IMR-90 (cell line): ENCODE measurements around the gene MMP8. TPM values are rescaled to one million over a fixed set of nuclear protein-coding genes. Genes with fewer than 3 reads are reported as not detected.

ENCODE experiments used
- ATAC-seq: fragments of 200-7000 bp; cut with Tn5 transposase; 2 replicates; pipeline ENCODE4 v1.9.1; 2020; ENCODE audit warnings: low read depth, mild to moderate bottlenecking, moderate library complexity
- BruUV-seq: library from RNA; stranded (reverse); fragments of 400-500 nt; replicated peaks from 2 replicates; lab custom pipeline; 2021; lab: Mats Ljungman, UMichigan
- CTCF ChIA-PET: fragments of 300-600 bp; formaldehyde crosslinking; extraction: SDS; loops from one replicate; lab custom pipeline; 2021; ENCODE audit warnings: antibody characterized with exemption; lab: Yijun Ruan, JAX
- POLR2A ChIA-PET: fragments of 300-600 bp; sonication (Branson Sonifier 250); formaldehyde crosslinking; loops from one replicate; lab custom pipeline; 2022; ENCODE audit warnings: antibody characterized with exemption; ENCODE audit not compliant: unreplicated experiment; lab: Charles Lee
- DNase-seq: peaks from one replicate; pipeline ENCODE4 v3.0.0; 2013
- H2AFZ ChIP-seq: replicated peaks from 2 replicates; pipeline ENCODE3; 2013; ENCODE audit warnings: low read length, mild to moderate bottlenecking; ENCODE audit not compliant: poor library complexity
- H2AK5ac ChIP-seq: 2 replicates; pipeline ENCODE4 v1.6.1; 2013; ENCODE audit warnings: low read depth, low read length, inconsistent platforms
- H2AK9ac ChIP-seq: replicated peaks from 2 replicates; pipeline ENCODE3; 2013; ENCODE audit warnings: mild to moderate bottlenecking, low read depth, low read length, moderate library complexity; ENCODE audit not compliant: poor library complexity
- H2BK120ac ChIP-seq: 2 replicates; pipeline ENCODE4 v1.6.1; 2013; ENCODE audit warnings: low read depth, low read length, inconsistent platforms
- H2BK15ac ChIP-seq: 3 replicates; pipeline ENCODE4 v1.6.1; 2013; ENCODE audit warnings: low read depth, low read length, inconsistent platforms
- H2BK20ac ChIP-seq: 2 replicates; pipeline ENCODE4 v1.6.1; 2013; ENCODE audit warnings: low read depth, mild to moderate bottlenecking, inconsistent platforms, low read length, moderate library complexity
- H2BK5ac ChIP-seq: 2 replicates; pipeline ENCODE4 v1.6.1; 2013; ENCODE audit warnings: mild to moderate bottlenecking, low read depth, low read length, inconsistent platforms; ENCODE audit not compliant: poor library complexity, severe bottlenecking
- H3K14ac ChIP-seq: replicated peaks from 2 replicates; pipeline ENCODE4 v1.6.1; 2013; ENCODE audit warnings: low read depth, low read length, inconsistent platforms
- H3K18ac ChIP-seq: 2 replicates; pipeline ENCODE4 v1.6.1; 2013; ENCODE audit warnings: low read depth, low read length, control low read depth
- H3K23ac ChIP-seq: 2 replicates; pipeline ENCODE4 v1.6.1; 2013; ENCODE audit warnings: low read depth, low read length, inconsistent platforms
- H3K27ac ChIP-seq: 2 replicates; pipeline ENCODE4 v1.5.1; 2013; ENCODE audit warnings: mild to moderate bottlenecking, control low read depth, low read length; ENCODE audit not compliant: insufficient read depth
- H3K27me3 ChIP-seq: 2 replicates; pipeline ENCODE4 v1.6.1; 2013; ENCODE audit warnings: low read length; ENCODE audit not compliant: control insufficient read depth, insufficient read depth
- H3K36me3 ChIP-seq: 2 replicates; pipeline ENCODE4 v1.6.1; 2013; ENCODE audit warnings: low read length, mixed read lengths; ENCODE audit not compliant: control insufficient read depth, insufficient read depth
- H3K4ac ChIP-seq: 2 replicates; pipeline ENCODE4 v1.6.1; 2013; ENCODE audit warnings: low read depth, low read length, inconsistent platforms
- H3K4me1 ChIP-seq: 2 replicates; pipeline ENCODE4 v1.6.1; 2013; ENCODE audit warnings: low read length, mixed read lengths; ENCODE audit not compliant: control insufficient read depth, insufficient read depth
- H3K4me2 ChIP-seq: 2 replicates; pipeline ENCODE4 v1.6.1; 2013; ENCODE audit warnings: low read depth, mild to moderate bottlenecking, control low read depth, low read length, moderate library complexity
- H3K4me3 ChIP-seq: 2 replicates; pipeline ENCODE4 v1.5.1; 2013; ENCODE audit warnings: low read depth, mild to moderate bottlenecking, control low read depth, low read length, moderate library complexity; ENCODE audit not compliant: insufficient read depth
- H3K56ac ChIP-seq: 2 replicates; pipeline ENCODE4 v1.6.1; 2013; ENCODE audit warnings: low read length, inconsistent platforms; ENCODE audit not compliant: insufficient read depth; ENCODE audit errors: extremely low read depth
- H3K79me1 ChIP-seq, 2 experiments: 2 replicates each; pipeline ENCODE4 v1.6.1; 2013; ENCODE audit warnings: low read length in 2 of 2, inconsistent platforms in 1 of 2, low read depth in 1 of 2
- H3K9ac ChIP-seq: 2 replicates; pipeline ENCODE4 v1.6.1; 2013; ENCODE audit warnings: low read depth, low read length, control low read depth
- H3K9me1 ChIP-seq: 2 replicates; pipeline ENCODE4 v1.6.1; 2013; ENCODE audit warnings: low read length, inconsistent platforms; ENCODE audit not compliant: insufficient read depth
- H3K9me3 ChIP-seq: 2 replicates; pipeline ENCODE4 v1.6.1; 2013; ENCODE audit warnings: low read length; ENCODE audit not compliant: control insufficient read depth, insufficient read depth
- H4K20me1 ChIP-seq: 2 replicates; pipeline ENCODE4 v1.6.1; 2013; ENCODE audit warnings: low read length, inconsistent platforms; ENCODE audit not compliant: insufficient read depth
- H4K5ac ChIP-seq: 2 replicates; pipeline ENCODE4 v1.6.1; 2013; ENCODE audit warnings: mild to moderate bottlenecking, low read depth, low read length, control low read depth
- H4K8ac ChIP-seq, 2 experiments: 2 replicates each; pipeline ENCODE4 v1.6.1; 2013; ENCODE audit warnings: low read depth in 2 of 2, low read length in 2 of 2, control low read depth in 1 of 2, inconsistent platforms in 1 of 2
- H4K91ac ChIP-seq: 2 replicates; pipeline ENCODE4 v1.6.1; 2013; ENCODE audit warnings: low read depth, low read length, inconsistent platforms; ENCODE audit not compliant: insufficient read depth
- BHLHE40 ChIP-seq: fragments of 150-350 bp; IDR thresholded peaks from 2 replicates; pipeline ENCODE4 v1.6.1; 2016; ENCODE audit warnings: mild to moderate bottlenecking, low read depth, low read length
- CEBPB ChIP-seq: IDR thresholded peaks from 2 replicates; pipeline ENCODE4 v1.6.1; 2012; ENCODE audit warnings: low read depth, low read length, improper control_type of control experiment
- CHD1 ChIP-seq: IDR thresholded peaks from 2 replicates; pipeline ENCODE4 v1.6.1; 2012; ENCODE audit warnings: low read depth, low read length, improper control_type of control experiment
- FOS ChIP-seq: fragments of 150-350 bp; IDR thresholded peaks from 2 replicates; pipeline ENCODE4 v1.6.1; 2016; ENCODE audit warnings: low read depth, low read length
- MAFK ChIP-seq: IDR thresholded peaks from 2 replicates; pipeline ENCODE4 v1.6.1; 2012; ENCODE audit warnings: low read depth, low read length, improper control_type of control experiment
- MAZ ChIP-seq: IDR thresholded peaks from 2 replicates; pipeline ENCODE4 v1.6.1; 2012; ENCODE audit warnings: low read depth, mild to moderate bottlenecking, low read length, improper control_type of control experiment, moderate library complexity, borderline replicate concordance
- MXI1 ChIP-seq: IDR thresholded peaks from 2 replicates; pipeline ENCODE4 v1.6.1; 2012; ENCODE audit warnings: low read depth, mild to moderate bottlenecking, low read length, moderate library complexity, borderline replicate concordance
- NFE2L2 ChIP-seq: fragments of 150-350 bp; IDR thresholded peaks from 2 replicates; pipeline ENCODE4 v1.6.1; 2016; ENCODE audit warnings: low read depth, mild to moderate bottlenecking, low read length
- RAD21 ChIP-seq: IDR thresholded peaks from 2 replicates; pipeline ENCODE4 v1.6.1; 2012; ENCODE audit warnings: low read length, improper control_type of control experiment
- RCOR1 ChIP-seq: IDR thresholded peaks from 2 replicates; pipeline ENCODE4 v1.6.1; 2012; ENCODE audit warnings: mild to moderate bottlenecking, low read length, improper control_type of control experiment; ENCODE audit not compliant: insufficient replicate concordance
- RFX5 ChIP-seq: IDR thresholded peaks from 2 replicates; pipeline ENCODE4 v1.8.0; 2012; ENCODE audit warnings: low read depth, mild to moderate bottlenecking, low read length, moderate library complexity
- SMC3 ChIP-seq: fragments of 150-350 bp; IDR thresholded peaks from 2 replicates; pipeline ENCODE4 v1.6.1; 2016; ENCODE audit warnings: low read depth, mild to moderate bottlenecking, antibody characterized with exemption, low read length, moderate library complexity
- WGBS, 2 experiments: methylation state at CpG; one replicate each; pipeline versions ENCODE4 v1.1.5 to v1.1.7; 2013; ENCODE audit warnings: missing lambda C conversion rate in 2 of 2; ENCODE audit not compliant: insufficient read length in 1 of 2; ENCODE audit errors: extremely low coverage in 2 of 2; 5-methylcytosine and 5-hydroxymethylcytosine counted together
- dilution Hi-C: fragments of 300-500 bp; cut with HindIII; formaldehyde crosslinking; loops from one replicate; pipeline ENCODE4 v1.14.3; 2018; ENCODE audit warnings: low sequenced_read_pairs; ENCODE audit not compliant: unreplicated experiment
- in situ Hi-C: fragments of 300-500 bp; cut with MboI; formaldehyde crosslinking; loops from 3 replicates; pipeline ENCODE4 v1.14.3; 2019; ENCODE audit warnings: low sequenced_read_pairs, inconsistent platforms, mixed read lengths
- intact Hi-C: fragments of 100-400 bp; cut with micrococcal nuclease; formaldehyde crosslinking; loops from 2 replicates; pipeline ENCODE4 v1.10.0; 2022
- polyA plus RNA-seq, 3 experiments: library from polyadenylated mRNA; depleted of rRNA; stranded (reverse); fragments of >200 nt; gene quantifications; 2 replicates each; pipeline ENCODE4 v1.2.3, GENCODE V29; 2012; ENCODE audit warnings: low replicate concordance in 1 of 3
- total RNA-seq: library from RNA; depleted of rRNA; stranded (reverse); fragments of >200 nt; gene quantifications from 2 replicates; pipeline ENCODE4 v1.2.3, GENCODE V29; 2012
- TF ChIP-seq, protein P1 (sequence below): fragments of 150-350 bp; IDR thresholded peaks from 2 replicates; pipeline ENCODE4 v1.6.1; 2016; ENCODE audit warnings: low read depth, mild to moderate bottlenecking, low read length, moderate library complexity, borderline replicate concordance
- TF ChIP-seq, protein P2 (sequence below): conservative IDR thresholded peaks from 2 replicates; pipeline ENCODE4 v1.5.1; 2012; ENCODE audit warnings: mild to moderate bottlenecking, low read depth, low read length, improper control_type of control experiment
- TF ChIP-seq, protein P3 (sequence below): fragments of 150-350 bp; IDR thresholded peaks from 2 replicates; pipeline ENCODE4 v1.6.1; 2017; ENCODE audit warnings: mild to moderate bottlenecking, antibody characterized with exemption, low read length, low read depth

MMP8 gene
- total and polyA plus RNA-seq, 2 of the 4 experiments (the other 2 are of a cell fraction) = 0.05 to 0.18 TPM

DNA sequence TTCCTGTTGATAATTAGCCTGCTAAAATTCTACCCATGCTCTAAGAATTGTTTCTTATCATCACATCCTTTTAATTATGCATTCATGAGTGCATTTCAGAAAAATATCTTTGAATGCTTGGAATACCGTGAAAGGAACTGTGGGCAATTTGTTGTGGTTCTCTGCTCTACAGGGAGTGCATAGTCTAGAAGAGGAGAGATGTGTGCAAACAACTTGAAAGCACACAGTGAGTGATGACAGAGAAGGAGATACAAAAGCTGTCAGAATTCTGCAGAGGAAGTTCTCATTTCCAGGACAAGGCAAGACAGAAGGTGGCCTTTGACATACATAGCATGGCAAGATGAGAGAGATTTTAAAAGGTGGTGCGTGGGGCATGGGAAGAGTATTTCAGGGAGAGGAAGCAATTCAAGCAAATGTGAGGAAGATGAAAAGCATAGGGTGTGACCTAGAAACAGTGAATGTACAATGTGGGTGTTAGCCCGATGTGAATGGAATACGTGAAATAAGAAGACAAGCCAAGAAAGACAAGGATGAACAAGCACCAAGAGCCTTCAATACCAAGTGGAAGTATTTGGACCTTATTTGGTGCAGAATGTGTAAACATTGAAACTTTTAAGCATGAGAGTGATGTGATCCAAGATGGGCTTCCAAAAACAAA, 5.0 kb downstream of the MMP8 start:
- 67% methylated on average over 3 of the region's 4 CpGs; no CpG with 5 or more reads in 1 of the 2 experiments for WGBS, 2 experiments
- H3K79me1 ChIP-seq = no peaks in the 10 kb centered on the region
- H2AK5ac ChIP-seq = no peak overlapping the region
- in situ Hi-C loops (no loop called here), dilution Hi-C loops (no loop called here), intact Hi-C loops (no loop called here)
- no peak overlapping the region for H2BK15ac ChIP-seq
- H2BK20ac ChIP-seq = no peak overlapping the region
- H2AK9ac ChIP-seq = no peak overlapping the region
- H3K36me3 ChIP-seq = no peaks in the 10 kb centered on the region
- H3K18ac ChIP-seq = no peak overlapping the region
- no peak overlapping the region for H4K5ac ChIP-seq
- no peaks in the 10 kb centered on the region for H4K20me1 ChIP-seq
- no peak overlapping the region for H4K91ac ChIP-seq
- no peak overlapping the region for H3K27ac ChIP-seq
- H3K4me1 ChIP-seq = no peaks in the 10 kb centered on the region
- H3K9ac ChIP-seq = no peak overlapping the region
- H3K14ac ChIP-seq = no peak overlapping the region
- H3K4me2 ChIP-seq = no peak overlapping the region
- no peak overlapping the region for H4K8ac ChIP-seq
- CTCF ChIA-PET = no interaction called here
- no peak overlapping the region for H3K4ac ChIP-seq
- ATAC-seq = no peak
- H2BK5ac ChIP-seq = no peak overlapping the region
- no TSS peak for BruUV-seq
- H3K56ac ChIP-seq = no peak overlapping the region
- TF ChIP-seq RAD21 = no peak
- TF ChIP-seq FOS = no peak
- TF ChIP-seq SMC3 = no peak
- TF ChIP-seq, protein P1, sequence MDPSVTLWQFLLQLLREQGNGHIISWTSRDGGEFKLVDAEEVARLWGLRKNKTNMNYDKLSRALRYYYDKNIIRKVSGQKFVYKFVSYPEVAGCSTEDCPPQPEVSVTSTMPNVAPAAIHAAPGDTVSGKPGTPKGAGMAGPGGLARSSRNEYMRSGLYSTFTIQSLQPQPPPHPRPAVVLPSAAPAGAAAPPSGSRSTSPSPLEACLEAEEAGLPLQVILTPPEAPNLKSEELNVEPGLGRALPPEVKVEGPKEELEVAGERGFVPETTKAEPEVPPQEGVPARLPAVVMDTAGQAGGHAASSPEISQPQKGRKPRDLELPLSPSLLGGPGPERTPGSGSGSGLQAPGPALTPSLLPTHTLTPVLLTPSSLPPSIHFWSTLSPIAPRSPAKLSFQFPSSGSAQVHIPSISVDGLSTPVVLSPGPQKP = no peak
- no peak for TF ChIP-seq CEBPB
- no peak for TF ChIP-seq MXI1
- no peak for TF ChIP-seq MAFK
- TF ChIP-seq, protein P2, sequence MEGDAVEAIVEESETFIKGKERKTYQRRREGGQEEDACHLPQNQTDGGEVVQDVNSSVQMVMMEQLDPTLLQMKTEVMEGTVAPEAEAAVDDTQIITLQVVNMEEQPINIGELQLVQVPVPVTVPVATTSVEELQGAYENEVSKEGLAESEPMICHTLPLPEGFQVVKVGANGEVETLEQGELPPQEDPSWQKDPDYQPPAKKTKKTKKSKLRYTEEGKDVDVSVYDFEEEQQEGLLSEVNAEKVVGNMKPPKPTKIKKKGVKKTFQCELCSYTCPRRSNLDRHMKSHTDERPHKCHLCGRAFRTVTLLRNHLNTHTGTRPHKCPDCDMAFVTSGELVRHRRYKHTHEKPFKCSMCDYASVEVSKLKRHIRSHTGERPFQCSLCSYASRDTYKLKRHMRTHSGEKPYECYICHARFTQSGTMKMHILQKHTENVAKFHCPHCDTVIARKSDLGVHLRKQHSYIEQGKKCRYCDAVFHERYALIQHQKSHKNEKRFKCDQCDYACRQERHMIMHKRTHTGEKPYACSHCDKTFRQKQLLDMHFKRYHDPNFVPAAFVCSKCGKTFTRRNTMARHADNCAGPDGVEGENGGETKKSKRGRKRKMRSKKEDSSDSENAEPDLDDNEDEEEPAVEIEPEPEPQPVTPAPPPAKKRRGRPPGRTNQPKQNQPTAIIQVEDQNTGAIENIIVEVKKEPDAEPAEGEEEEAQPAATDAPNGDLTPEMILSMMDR = no peak
- no peak for TF ChIP-seq RFX5
- no peak for TF ChIP-seq CHD1
- no peak for TF ChIP-seq RCOR1
- TF ChIP-seq NFE2L2 = no peak
- no peak for TF ChIP-seq BHLHE40
- TF ChIP-seq, protein P3, sequence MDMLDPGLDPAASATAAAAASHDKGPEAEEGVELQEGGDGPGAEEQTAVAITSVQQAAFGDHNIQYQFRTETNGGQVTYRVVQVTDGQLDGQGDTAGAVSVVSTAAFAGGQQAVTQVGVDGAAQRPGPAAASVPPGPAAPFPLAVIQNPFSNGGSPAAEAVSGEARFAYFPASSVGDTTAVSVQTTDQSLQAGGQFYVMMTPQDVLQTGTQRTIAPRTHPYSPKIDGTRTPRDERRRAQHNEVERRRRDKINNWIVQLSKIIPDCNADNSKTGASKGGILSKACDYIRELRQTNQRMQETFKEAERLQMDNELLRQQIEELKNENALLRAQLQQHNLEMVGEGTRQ = no peak
- TF ChIP-seq MAZ = no peak
- H3K9me3 ChIP-seq = no peaks in the 10 kb centered on the region
- no peak overlapping the region for H2BK120ac ChIP-seq
- POLR2A ChIA-PET = no interaction called here
- no peaks in the 10 kb centered on the region for H3K9me1 ChIP-seq
- DNase-seq = no peak
- no peak overlapping the region for H3K4me3 ChIP-seq
- H3K23ac ChIP-seq = no peak overlapping the region
- peaks cover 14% of the 10 kb centered on the region for H3K27me3 ChIP-seq
- no peak overlapping the region for H2AFZ ChIP-seq
